PFSK-1 (cell line): ENCODE data around the gene OPA1.

Experiments
- FOXP2 ChIP-seq: optimal IDR thresholded peaks from 2 replicates; pipeline ENCODE3; 2011; ENCODE audit warnings: borderline replicate concordance, control low read depth, inconsistent platforms; ENCODE audit not compliant: insufficient read depth; ENCODE audit errors: extremely low read length, extremely low read depth
- POLR2AphosphoS5 ChIP-seq: IDR thresholded peaks from 2 replicates; pipeline ENCODE4 v1.6.1; 2012; ENCODE audit warnings: low read depth, mild to moderate bottlenecking, control low read depth, low read length, moderate library complexity
- SIN3A ChIP-seq: IDR thresholded peaks from 2 replicates; pipeline ENCODE4 v1.6.1; 2012; ENCODE audit warnings: mild to moderate bottlenecking, low read length, moderate library complexity, borderline replicate concordance; ENCODE audit not compliant: insufficient read depth
- TAF1 ChIP-seq: IDR thresholded peaks from 2 replicates; pipeline ENCODE4 v1.6.1; 2012; ENCODE audit warnings: low read length, control low read depth, borderline replicate concordance; ENCODE audit not compliant: insufficient read depth
- TF ChIP-seq, protein P1 (sequence below), 2 experiments: IDR thresholded peaks; 2 replicates each; pipeline versions ENCODE4 v1.6.1 to v1.8.0; 2011 to 2012; ENCODE audit warnings: low read depth in 2 of 2, low read length in 2 of 2, control low read depth in 1 of 2, inconsistent platforms in 1 of 2, mild to moderate bottlenecking in 1 of 2, moderate library complexity in 1 of 2; ENCODE audit not compliant: insufficient read depth in 1 of 2

The OPA1 gene

DNA sequence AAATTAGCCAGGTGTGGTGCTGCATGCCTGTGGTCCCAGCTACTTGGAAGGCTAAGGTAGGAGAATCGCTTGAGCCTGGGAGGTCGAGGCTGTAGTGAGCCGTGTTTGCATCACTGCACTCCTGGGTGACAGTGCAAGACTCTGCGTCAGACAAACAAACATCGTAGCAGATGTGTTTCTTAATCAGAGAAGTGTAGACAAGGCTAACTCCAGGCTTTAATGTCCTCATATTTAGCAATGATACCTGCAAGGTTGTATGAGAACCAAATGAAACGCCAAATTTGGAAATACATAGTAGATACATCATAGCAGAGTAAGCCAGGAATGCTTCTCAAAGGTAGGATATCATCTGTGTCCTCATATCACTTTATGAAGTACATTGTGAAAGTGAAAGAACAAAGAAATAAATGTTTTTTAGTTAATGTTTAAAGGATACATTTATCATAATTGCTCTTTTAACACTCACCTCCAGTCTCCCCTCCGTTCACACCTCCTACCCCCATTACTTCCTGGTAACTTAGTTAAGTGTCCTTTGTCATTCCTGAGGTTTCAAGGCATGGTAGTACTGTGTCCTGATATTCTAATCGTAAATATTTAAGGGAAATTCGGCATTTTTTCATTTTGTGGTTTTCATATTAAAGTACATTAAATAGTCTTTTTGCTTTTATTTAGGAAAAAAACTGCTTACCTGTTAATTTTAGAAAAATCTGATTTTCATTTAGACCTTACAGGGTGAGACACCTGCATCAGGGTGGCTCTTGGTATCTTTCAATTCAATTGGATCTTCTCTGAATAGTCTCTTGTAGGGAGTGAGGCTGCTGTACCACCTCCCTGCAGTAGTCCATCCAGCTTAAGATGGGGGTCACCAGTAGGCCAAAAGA, 96.1 kb downstream of the OPA1 start:
- TF ChIP-seq FOXP2 = no peak
- TF ChIP-seq TAF1 = no peak
- TF ChIP-seq POLR2AphosphoS5 = no peak
- no peak for TF ChIP-seq SIN3A
- TF ChIP-seq, protein P1, sequence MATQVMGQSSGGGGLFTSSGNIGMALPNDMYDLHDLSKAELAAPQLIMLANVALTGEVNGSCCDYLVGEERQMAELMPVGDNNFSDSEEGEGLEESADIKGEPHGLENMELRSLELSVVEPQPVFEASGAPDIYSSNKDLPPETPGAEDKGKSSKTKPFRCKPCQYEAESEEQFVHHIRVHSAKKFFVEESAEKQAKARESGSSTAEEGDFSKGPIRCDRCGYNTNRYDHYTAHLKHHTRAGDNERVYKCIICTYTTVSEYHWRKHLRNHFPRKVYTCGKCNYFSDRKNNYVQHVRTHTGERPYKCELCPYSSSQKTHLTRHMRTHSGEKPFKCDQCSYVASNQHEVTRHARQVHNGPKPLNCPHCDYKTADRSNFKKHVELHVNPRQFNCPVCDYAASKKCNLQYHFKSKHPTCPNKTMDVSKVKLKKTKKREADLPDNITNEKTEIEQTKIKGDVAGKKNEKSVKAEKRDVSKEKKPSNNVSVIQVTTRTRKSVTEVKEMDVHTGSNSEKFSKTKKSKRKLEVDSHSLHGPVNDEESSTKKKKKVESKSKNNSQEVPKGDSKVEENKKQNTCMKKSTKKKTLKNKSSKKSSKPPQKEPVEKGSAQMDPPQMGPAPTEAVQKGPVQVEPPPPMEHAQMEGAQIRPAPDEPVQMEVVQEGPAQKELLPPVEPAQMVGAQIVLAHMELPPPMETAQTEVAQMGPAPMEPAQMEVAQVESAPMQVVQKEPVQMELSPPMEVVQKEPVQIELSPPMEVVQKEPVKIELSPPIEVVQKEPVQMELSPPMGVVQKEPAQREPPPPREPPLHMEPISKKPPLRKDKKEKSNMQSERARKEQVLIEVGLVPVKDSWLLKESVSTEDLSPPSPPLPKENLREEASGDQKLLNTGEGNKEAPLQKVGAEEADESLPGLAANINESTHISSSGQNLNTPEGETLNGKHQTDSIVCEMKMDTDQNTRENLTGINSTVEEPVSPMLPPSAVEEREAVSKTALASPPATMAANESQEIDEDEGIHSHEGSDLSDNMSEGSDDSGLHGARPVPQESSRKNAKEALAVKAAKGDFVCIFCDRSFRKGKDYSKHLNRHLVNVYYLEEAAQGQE (IDR thresholded peaks at IDR 0.05; ENCODE audit: insufficient read depth in 1 of 2, low read depth in 2 of 2, low read length in 2 of 2) = no peak

DNA sequence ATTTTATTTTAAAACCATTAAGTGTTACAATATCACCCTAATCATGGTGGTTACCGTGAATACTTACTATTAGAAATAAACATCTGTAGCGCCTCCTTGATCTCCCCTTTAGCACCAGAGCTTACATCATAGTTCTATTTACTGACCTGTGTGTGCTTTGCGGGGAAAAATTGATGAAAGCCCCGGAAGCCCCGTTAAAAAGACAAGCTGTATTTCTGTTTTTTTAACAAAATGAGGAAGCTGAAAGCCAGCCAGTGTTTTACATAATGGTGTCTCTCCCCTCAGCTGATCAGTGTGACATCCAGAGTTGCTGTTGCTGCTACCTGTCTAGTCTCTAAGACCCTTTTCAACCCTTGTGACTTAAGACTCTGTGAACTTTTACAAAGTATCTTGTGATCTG, 100.8 kb downstream of the OPA1 start:
- TF ChIP-seq FOXP2 = no peak

DNA sequence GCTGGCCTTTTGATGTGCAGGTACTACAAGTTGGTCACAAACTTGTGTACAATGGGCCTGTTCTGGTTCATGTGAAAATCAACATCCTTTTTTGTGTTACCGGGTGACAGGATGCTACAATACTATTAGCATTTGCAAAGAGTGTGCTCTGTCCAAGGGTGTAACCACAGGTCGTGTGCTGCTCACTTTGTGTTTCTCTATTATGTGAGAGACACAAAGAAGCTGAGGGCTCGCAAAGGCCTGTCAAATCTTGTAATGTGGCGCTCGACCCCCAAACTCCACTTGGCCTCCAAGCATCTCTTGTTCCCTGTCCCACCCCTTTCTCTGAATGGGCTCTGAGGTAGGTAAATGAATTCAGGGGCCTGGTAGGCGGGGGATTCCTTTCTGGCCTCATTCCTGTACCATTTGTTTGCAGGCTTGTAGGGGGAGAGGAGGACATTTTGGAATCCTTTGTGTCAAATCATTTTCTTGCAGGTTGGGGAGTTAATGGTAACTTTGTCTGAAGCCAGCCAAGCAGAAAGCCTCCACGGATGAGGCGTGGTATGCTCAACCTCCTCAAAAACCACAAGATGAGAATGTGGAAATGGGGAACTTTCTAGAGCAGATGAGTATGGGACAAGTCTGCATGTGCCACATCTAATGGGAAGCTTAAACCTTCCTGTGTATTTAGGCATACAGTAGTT, 109.1 kb downstream of the OPA1 start:
- no peak for TF ChIP-seq TAF1
- TF ChIP-seq POLR2AphosphoS5 = no peak
- TF ChIP-seq, protein P1 (IDR thresholded peaks at IDR 0.05; ENCODE audit: insufficient read depth in 1 of 2, low read depth in 2 of 2, low read length in 2 of 2) = no peak
- TF ChIP-seq FOXP2 = no peak
- TF ChIP-seq SIN3A = no peak

DNA sequence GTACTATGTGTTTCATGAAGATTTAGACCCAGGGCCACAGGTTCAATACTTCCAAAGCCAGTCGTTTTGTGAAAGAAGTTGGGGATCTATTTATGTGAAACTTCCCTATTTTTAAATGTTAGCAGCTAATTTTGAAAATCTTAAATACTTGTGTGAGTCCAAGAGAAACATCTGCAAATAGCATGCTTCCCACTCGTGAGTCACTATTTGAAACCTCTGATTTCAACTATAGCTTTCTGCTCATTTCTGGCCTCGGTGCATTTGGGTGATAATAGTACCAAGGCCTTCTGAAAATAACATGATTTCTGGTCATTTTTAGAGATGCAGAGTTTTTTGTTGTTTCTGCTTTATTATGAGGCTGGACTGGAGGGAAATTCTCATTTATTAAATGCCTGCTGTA, 110.0 kb downstream of the OPA1 start:
- TF ChIP-seq TAF1 = no peak
- no peak for TF ChIP-seq POLR2AphosphoS5
- TF ChIP-seq SIN3A = no peak
- TF ChIP-seq, protein P1 (IDR thresholded peaks at IDR 0.05; ENCODE audit: insufficient read depth in 1 of 2, low read depth in 2 of 2, low read length in 2 of 2) = no peak
- no peak for TF ChIP-seq FOXP2

DNA sequence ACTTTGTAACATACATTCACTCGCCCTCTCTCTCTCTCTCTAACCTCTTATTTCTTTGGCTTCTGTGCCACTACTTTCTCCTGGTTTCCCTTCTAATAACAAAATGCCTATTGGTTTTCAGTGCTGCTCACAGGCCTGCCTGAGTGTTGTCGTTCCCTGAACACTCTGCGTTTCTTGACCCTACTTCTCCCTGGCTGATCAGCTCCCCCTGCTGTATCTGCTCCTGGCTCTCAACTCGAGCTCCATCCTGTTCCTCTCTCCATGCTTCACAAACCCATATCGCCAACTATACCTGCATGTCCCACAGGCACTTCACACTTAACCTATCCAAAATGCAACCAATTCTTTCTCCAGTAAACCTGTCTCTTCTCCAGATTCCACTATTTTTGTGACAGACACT, 111.4 kb downstream of the OPA1 start:
- TF ChIP-seq, protein P1 (IDR thresholded peaks at IDR 0.05; ENCODE audit: insufficient read depth in 1 of 2, low read depth in 2 of 2, low read length in 2 of 2) = no peak
- TF ChIP-seq POLR2AphosphoS5 (no peak), TAF1 (no peak), FOXP2 (no peak), SIN3A (no peak)
